Measurements from ENCODE around the gene CUEDC1. TPM values are rescaled to one million over a fixed set of nuclear protein-coding genes. Genes with fewer than 3 reads are reported as not detected.

CUEDC1 gene
- total and polyA plus RNA-seq, 2 of the 13 experiments (the other 11 are each of a cell fraction or from before 2014, with no cell fraction given): 7.4 to 12.9 TPM

DNA sequence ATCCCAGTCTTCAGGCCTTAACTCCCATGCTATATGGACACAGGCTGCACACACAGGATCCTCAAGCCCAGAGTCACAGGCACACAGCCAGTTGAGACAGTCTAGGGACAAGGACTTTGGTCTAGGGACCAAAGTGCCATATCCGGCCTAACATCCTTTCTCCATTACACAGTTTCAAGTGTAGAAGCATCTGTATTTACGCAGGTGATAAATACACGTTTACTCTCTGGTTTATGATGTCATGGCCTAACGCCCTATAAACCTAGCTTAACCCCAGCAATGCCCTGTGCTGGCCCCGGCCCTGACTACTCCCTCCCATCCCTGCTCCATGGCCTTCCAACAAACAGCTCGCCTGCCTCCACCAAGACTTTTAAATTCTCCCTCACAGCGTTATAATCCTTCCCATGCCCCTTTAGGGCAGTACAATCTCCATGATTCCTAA lies 17.1 kb downstream of the CUEDC1 start (continued):
- TF ChIP-seq, protein P1, sequence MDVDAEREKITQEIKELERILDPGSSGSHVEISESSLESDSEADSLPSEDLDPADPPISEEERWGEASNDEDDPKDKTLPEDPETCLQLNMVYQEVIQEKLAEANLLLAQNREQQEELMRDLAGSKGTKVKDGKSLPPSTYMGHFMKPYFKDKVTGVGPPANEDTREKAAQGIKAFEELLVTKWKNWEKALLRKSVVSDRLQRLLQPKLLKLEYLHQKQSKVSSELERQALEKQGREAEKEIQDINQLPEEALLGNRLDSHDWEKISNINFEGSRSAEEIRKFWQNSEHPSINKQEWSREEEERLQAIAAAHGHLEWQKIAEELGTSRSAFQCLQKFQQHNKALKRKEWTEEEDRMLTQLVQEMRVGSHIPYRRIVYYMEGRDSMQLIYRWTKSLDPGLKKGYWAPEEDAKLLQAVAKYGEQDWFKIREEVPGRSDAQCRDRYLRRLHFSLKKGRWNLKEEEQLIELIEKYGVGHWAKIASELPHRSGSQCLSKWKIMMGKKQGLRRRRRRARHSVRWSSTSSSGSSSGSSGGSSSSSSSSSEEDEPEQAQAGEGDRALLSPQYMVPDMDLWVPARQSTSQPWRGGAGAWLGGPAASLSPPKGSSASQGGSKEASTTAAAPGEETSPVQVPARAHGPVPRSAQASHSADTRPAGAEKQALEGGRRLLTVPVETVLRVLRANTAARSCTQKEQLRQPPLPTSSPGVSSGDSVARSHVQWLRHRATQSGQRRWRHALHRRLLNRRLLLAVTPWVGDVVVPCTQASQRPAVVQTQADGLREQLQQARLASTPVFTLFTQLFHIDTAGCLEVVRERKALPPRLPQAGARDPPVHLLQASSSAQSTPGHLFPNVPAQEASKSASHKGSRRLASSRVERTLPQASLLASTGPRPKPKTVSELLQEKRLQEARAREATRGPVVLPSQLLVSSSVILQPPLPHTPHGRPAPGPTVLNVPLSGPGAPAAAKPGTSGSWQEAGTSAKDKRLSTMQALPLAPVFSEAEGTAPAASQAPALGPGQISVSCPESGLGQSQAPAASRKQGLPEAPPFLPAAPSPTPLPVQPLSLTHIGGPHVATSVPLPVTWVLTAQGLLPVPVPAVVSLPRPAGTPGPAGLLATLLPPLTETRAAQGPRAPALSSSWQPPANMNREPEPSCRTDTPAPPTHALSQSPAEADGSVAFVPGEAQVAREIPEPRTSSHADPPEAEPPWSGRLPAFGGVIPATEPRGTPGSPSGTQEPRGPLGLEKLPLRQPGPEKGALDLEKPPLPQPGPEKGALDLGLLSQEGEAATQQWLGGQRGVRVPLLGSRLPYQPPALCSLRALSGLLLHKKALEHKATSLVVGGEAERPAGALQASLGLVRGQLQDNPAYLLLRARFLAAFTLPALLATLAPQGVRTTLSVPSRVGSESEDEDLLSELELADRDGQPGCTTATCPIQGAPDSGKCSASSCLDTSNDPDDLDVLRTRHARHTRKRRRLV (CRISPR knock-in tag; IDR thresholded peaks at IDR 0.05): no peak
- TF ChIP-seq PHF20 (CRISPR knock-in tag; IDR thresholded peaks at IDR 0.05) (no peak), HNF4G (IDR thresholded peaks at IDR 0.05; ENCODE audit: borderline replicate concordance, low read depth, low read length) (peak; percentile 97), HNF4G (CRISPR knock-in tag; IDR thresholded peaks at IDR 0.05; ENCODE audit: borderline replicate concordance, low read depth) (peak; percentile 99), ZNF766 (CRISPR knock-in tag; IDR thresholded peaks at IDR 0.05; ENCODE audit: borderline replicate concordance) (no peak), FOXK1 (CRISPR knock-in tag; IDR thresholded peaks at IDR 0.05; ENCODE audit: borderline replicate concordance, low read depth) (peak; percentile 71; the same call in 1 of the 2 replicates), MEF2D (CRISPR knock-in tag; IDR thresholded peaks at IDR 0.05) (peak; percentile 91), ZNF230 (CRISPR knock-in tag; IDR thresholded peaks at IDR 0.05) (no peak), POGZ (CRISPR knock-in tag; IDR thresholded peaks at IDR 0.05) (peak; percentile 73; the same call in 1 of the 2 replicates)
- TF ChIP-seq, protein P2, sequence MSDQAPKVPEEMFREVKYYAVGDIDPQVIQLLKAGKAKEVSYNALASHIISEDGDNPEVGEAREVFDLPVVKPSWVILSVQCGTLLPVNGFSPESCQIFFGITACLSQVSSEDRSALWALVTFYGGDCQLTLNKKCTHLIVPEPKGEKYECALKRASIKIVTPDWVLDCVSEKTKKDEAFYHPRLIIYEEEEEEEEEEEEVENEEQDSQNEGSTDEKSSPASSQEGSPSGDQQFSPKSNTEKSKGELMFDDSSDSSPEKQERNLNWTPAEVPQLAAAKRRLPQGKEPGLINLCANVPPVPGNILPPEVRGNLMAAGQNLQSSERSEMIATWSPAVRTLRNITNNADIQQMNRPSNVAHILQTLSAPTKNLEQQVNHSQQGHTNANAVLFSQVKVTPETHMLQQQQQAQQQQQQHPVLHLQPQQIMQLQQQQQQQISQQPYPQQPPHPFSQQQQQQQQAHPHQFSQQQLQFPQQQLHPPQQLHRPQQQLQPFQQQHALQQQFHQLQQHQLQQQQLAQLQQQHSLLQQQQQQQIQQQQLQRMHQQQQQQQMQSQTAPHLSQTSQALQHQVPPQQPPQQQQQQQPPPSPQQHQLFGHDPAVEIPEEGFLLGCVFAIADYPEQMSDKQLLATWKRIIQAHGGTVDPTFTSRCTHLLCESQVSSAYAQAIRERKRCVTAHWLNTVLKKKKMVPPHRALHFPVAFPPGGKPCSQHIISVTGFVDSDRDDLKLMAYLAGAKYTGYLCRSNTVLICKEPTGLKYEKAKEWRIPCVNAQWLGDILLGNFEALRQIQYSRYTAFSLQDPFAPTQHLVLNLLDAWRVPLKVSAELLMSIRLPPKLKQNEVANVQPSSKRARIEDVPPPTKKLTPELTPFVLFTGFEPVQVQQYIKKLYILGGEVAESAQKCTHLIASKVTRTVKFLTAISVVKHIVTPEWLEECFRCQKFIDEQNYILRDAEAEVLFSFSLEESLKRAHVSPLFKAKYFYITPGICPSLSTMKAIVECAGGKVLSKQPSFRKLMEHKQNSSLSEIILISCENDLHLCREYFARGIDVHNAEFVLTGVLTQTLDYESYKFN (CRISPR knock-in tag; conservative IDR thresholded peaks at IDR 0.05): peak; percentile 89
- TF ChIP-seq, protein P3, sequence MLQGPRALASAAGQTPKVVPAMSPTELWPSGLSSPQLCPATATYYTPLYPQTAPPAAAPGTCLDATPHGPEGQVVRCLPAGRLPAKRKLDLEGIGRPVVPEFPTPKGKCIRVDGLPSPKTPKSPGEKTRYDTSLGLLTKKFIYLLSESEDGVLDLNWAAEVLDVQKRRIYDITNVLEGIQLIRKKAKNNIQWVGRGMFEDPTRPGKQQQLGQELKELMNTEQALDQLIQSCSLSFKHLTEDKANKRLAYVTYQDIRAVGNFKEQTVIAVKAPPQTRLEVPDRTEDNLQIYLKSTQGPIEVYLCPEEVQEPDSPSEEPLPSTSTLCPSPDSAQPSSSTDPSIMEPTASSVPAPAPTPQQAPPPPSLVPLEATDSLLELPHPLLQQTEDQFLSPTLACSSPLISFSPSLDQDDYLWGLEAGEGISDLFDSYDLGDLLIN (CRISPR knock-in tag; IDR thresholded peaks at IDR 0.05; ENCODE audit: borderline replicate concordance): no peak
- TF ChIP-seq, protein P4, sequence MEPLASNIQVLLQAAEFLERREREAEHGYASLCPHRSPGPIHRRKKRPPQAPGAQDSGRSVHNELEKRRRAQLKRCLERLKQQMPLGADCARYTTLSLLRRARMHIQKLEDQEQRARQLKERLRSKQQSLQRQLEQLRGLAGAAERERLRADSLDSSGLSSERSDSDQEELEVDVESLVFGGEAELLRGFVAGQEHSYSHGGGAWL (CRISPR knock-in tag; IDR thresholded peaks at IDR 0.05): no peak
- TF ChIP-seq, protein P5, sequence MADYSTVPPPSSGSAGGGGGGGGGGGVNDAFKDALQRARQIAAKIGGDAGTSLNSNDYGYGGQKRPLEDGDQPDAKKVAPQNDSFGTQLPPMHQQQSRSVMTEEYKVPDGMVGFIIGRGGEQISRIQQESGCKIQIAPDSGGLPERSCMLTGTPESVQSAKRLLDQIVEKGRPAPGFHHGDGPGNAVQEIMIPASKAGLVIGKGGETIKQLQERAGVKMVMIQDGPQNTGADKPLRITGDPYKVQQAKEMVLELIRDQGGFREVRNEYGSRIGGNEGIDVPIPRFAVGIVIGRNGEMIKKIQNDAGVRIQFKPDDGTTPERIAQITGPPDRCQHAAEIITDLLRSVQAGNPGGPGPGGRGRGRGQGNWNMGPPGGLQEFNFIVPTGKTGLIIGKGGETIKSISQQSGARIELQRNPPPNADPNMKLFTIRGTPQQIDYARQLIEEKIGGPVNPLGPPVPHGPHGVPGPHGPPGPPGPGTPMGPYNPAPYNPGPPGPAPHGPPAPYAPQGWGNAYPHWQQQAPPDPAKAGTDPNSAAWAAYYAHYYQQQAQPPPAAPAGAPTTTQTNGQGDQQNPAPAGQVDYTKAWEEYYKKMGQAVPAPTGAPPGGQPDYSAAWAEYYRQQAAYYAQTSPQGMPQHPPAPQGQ (CRISPR knock-in tag; IDR thresholded peaks at IDR 0.05; ENCODE audit: borderline replicate concordance): no peak

Data from HepG2 (cell line).